ENCODE data around the gene MYO1F.

Gene MYO1F

GRCh38 chr19:8511573-8512101 is 65.6 kb downstream of the MYO1F start:
- no peak overlapping the region for H3K4me3 Mint-ChIP-seq
- DNase-seq = no peak
- H3K27ac Mint-ChIP-seq = no peak overlapping the region
- H3K9me3 Mint-ChIP-seq = no peaks in the 10 kb centered on the region
- peaks cover 5% of the 10 kb centered on the region for H3K36me3 Mint-ChIP-seq (ENCODE audit: low read depth)
- no peak for TF ChIP-seq CTCF (IDR thresholded peaks at IDR 0.05)
- peaks cover 6% of the 10 kb centered on the region for H3K27me3 Mint-ChIP-seq (ENCODE audit: low read depth, poor library complexity)
- H3K4me1 Mint-ChIP-seq = peaks cover 29% of the 10 kb centered on the region

GRCh38 chr19:8510589-8511115 is 66.6 kb downstream of the MYO1F start:
- DNase-seq = no peak
- TF ChIP-seq CTCF (IDR thresholded peaks at IDR 0.05) = no peak
- H3K27ac Mint-ChIP-seq = no peak overlapping the region
- H3K4me3 Mint-ChIP-seq = no peak overlapping the region
- H3K9me3 Mint-ChIP-seq = no peaks in the 10 kb centered on the region
- H3K4me1 Mint-ChIP-seq = peaks cover 34% of the 10 kb centered on the region
- peaks cover 6% of the 10 kb centered on the region for H3K27me3 Mint-ChIP-seq (ENCODE audit: low read depth, poor library complexity)
- H3K36me3 Mint-ChIP-seq (ENCODE audit: low read depth) = peaks cover 5% of the 10 kb centered on the region

GRCh38 chr19:8506402-8506957 is 70.8 kb downstream of the MYO1F start:
- H3K27me3 Mint-ChIP-seq (ENCODE audit: low read depth, poor library complexity) = no peaks in the 10 kb centered on the region

DNA sequence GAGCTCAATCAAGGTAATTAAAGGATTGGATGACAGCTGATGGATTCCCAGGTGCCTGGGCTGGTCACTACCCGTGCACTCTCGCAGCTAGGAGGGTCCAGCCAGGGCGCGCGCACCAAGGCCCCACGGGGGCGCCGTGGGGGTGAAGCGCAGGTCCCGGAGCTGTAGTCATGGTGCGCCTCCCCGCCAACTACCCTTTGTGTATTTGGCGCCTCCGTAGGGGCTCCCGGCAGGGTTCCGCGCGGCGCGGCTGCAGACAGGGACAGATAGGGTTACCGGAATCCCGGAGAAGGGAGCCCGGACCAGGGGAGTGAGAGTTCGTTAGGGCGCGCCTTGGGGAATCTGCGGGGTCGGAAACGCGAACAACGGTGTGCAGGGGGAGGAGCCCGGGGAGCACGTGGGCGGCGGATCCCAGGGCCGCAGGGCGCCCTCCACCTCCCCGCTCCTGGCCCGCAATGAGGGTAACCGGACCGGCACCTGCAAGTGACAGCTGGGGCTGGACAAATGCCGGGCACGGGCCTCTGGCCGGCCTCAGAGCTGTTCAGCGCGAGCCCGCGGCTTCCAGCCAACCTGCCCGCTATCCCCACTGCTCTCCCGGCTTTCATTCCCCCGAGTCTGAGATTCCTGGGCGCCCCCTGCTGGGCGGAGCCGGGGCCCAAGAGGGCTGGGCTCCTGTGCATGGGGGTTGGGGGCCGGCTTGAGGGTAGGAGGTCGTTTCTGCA is 71.4 kb downstream of the MYO1F start:
- DNase-seq = peak; percentile 93
- Mint-ChIP-seq H3K27me3 (ENCODE audit: low read depth, poor library complexity) (no peaks in the 10 kb centered on the region), H3K4me3 (peak overlapping the region; percentile 84), H3K9me3 (no peaks in the 10 kb centered on the region), H3K36me3 (ENCODE audit: low read depth) (peaks cover 5% of the 10 kb centered on the region), H3K4me1 (peaks cover 30% of the 10 kb centered on the region), H3K27ac (peak overlapping the region; percentile 94)
- TF ChIP-seq CTCF (IDR thresholded peaks at IDR 0.05) = peak; percentile 77

More at GRCh38 chr19:8506402-8506957, 70.8 kb downstream of the MYO1F start:
- peaks cover 5% of the 10 kb centered on the region for H3K36me3 Mint-ChIP-seq (ENCODE audit: low read depth)
- peak overlapping the region; percentile 94 for H3K27ac Mint-ChIP-seq
- TF ChIP-seq CTCF (IDR thresholded peaks at IDR 0.05) = peak; percentile 32
- H3K4me3 Mint-ChIP-seq = peak overlapping the region; percentile 84
- DNase-seq = no peak
- peaks cover 26% of the 10 kb centered on the region for H3K4me1 Mint-ChIP-seq
- no peaks in the 10 kb centered on the region for H3K9me3 Mint-ChIP-seq

DNA sequence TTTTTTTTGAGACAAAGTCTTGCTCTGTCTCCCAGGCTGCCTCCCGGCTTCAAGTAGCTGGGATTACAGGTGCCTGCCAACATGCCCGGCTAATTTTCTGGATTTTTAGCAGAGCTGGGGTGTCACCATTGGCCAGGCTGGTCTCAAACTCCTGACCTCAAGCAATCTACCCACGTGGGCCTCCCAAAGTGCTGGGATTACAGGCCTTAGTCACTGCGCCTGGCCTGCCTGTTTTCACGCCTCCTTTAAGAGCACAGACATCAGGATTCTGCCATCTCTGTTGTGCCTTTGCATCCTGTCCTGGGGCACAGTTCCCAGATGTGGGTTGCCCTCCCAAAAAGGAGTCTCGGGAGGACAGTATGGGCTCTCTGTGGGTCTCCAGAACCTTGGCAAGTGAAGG is 72.3 kb downstream of the MYO1F start:
- Mint-ChIP-seq H3K4me3 (peak overlapping the region; percentile 77), H3K27ac (no peak overlapping the region), H3K4me1 (peaks cover 39% of the 10 kb centered on the region), H3K27me3 (ENCODE audit: low read depth, poor library complexity) (no peaks in the 10 kb centered on the region), H3K9me3 (no peaks in the 10 kb centered on the region), H3K36me3 (ENCODE audit: low read depth) (peaks cover 5% of the 10 kb centered on the region)
- no peak for DNase-seq
- no peak for TF ChIP-seq CTCF (IDR thresholded peaks at IDR 0.05)
